ENCODE measurements around the gene TBC1D14.

Gene TBC1D14

DNA sequence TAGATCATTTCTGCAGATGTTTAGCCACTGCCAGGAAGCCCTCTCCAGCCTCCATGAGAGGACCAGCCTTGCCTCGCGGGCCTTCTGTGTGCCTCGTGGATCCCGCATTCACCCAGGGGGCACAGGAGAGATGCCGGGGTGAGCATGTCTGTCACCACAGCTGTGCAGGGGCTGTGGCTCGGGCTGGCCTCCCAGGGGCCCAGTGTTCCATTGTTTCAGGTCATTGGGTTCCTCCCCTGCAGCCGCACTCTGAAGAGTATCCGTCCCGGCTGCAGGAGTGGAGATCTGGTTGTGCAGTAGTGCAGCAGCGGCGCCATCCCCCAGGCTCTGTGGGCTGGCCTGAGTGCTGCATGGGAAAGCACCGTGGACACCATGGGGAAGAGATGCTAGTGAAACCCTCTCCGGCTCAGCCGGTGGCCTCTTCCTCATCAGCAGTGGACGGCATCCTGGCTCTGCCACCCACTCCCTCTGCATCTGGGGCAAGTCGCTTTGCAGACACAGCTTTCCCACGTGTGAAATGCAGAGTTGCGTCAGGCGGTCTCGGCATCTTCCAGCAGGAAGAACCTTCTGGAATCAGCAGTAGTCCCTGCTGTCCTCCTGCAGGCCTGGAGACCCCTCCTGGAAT is 29.1 kb downstream of the TBC1D14 start:
- TF ChIP-seq CTCF (IDR thresholded peaks at IDR 0.05), result no peak
- Histone ChIP-seq H3K27ac (peak overlapping the region in 1 of 2 donors; percentile 82), H3K4me3 (no peak overlapping the region)
- no peak for DNase-seq (ENCODE audit: low spot score)

GRCh38 chr4:6939761-6940743 is 30.4 kb downstream of the TBC1D14 start:
- peak overlapping the region; percentile 9 to 82 for H3K27ac ChIP-seq
- H3K4me3 ChIP-seq, result no peak overlapping the region
- no peak for DNase-seq (ENCODE audit: low spot score)
- TF ChIP-seq CTCF (IDR thresholded peaks at IDR 0.05), result no peak

GRCh38 chr4:6940744-6941137 is 31.1 kb downstream of the TBC1D14 start:
- Histone ChIP-seq H3K4me3 (no peak overlapping the region), H3K27ac (peak overlapping the region in 1 of 2 donors; percentile 82)
- no peak for TF ChIP-seq CTCF (IDR thresholded peaks at IDR 0.05)
- no peak for DNase-seq (ENCODE audit: low spot score)

- H3K27ac ChIP-seq, result peak overlapping the region; percentile 63 to 82
- H3K4me3 ChIP-seq, result peak overlapping the region; percentile 32
- DNase-seq (ENCODE audit: low spot score), result no peak
- no peak for TF ChIP-seq CTCF (IDR thresholded peaks at IDR 0.05)
These were observed 32.2 kb downstream of the TBC1D14 start for GRCh38 chr4:6941796-6942195.

GRCh38 chr4:6942238-6942800 is 32.7 kb downstream of the TBC1D14 start:
- no peak for TF ChIP-seq CTCF (IDR thresholded peaks at IDR 0.05)
- peak overlapping the region; percentile 32 for H3K4me3 ChIP-seq
- DNase-seq (ENCODE audit: low spot score), result no peak
- H3K27ac ChIP-seq, result peak overlapping the region; percentile 63 to 84

- no peak for DNase-seq (ENCODE audit: low spot score)
- TF ChIP-seq CTCF (IDR thresholded peaks at IDR 0.05), result no peak
- peak overlapping the region in 1 of 2 donors; percentile 84 for H3K27ac ChIP-seq
- no peak overlapping the region for H3K4me3 ChIP-seq
These were observed 33.6 kb downstream of the TBC1D14 start for GRCh38 chr4:6943012-6943884.
